Activated naive CD8-positive, alpha-beta T cell treated with anti-CD3 and anti-CD28 coated beads for 36 hours (primary cell): ENCODE results near the gene SAMD4B. TPM values are rescaled to one million over a fixed set of nuclear protein-coding genes. Genes with fewer than 3 reads are reported as not detected.
A peak's percentile ranks its signal among the peaks of the same experiment; 100 is the strongest.

Experiments used
- DNase-seq: peaks from one replicate; pipeline ENCODE4 v3.0.0; 2021
- H3K27ac Mint-ChIP-seq: one replicate; pipeline ENCODE4 v1.8.0; 2022; ENCODE audit warnings: mild to moderate bottlenecking, moderate library complexity, mixed read lengths
- H3K27me3 Mint-ChIP-seq: one replicate; pipeline ENCODE4 v1.8.0; 2022; ENCODE audit warnings: mild to moderate bottlenecking, mixed read lengths
- H3K36me3 Mint-ChIP-seq: one replicate; pipeline ENCODE4 v1.8.0; 2021; ENCODE audit warnings: mild to moderate bottlenecking, mixed read lengths
- H3K4me1 Mint-ChIP-seq: one replicate; pipeline ENCODE4 v1.8.0; 2021; ENCODE audit warnings: mixed read lengths
- H3K4me3 Mint-ChIP-seq: one replicate; pipeline ENCODE4 v1.8.0; 2022; ENCODE audit warnings: mild to moderate bottlenecking, moderate library complexity, mixed read lengths
- H3K9me3 Mint-ChIP-seq: one replicate; pipeline ENCODE4 v1.8.0; 2022; ENCODE audit warnings: mixed read lengths
- total RNA-seq, 2 experiments: library from RNA; stranded (reverse); gene quantifications; one replicate each; pipeline ENCODE4 v1.2.3, GENCODE V29; 2021

SAMD4B gene
- total RNA-seq, 2 experiments from 2014 or later = 36.2 to 36.5 TPM

DNA sequence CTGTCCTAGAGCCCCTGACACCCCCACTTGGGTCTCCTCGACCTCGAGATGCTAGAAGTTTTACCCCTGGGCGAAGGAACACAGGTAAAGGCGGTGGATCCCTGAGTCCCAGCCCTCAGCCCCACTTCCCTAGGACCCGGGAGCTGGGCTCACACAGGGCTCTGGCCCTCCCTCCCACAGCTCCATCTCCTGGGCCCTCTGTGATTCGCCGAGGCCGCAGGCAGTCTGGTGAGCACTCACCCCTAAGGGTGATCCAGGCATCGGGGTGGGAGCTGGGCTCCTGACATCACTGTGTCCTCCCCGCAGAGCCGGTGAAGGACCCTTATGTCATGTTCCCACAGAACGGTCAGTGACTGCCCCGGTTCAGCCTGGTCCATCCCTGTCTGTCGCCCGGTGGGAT lies 78.5 kb downstream of the SAMD4B start:
- no peak for DNase-seq
- Mint-ChIP-seq H3K4me3 (no peak overlapping the region), H3K4me1 (no peaks in the 10 kb centered on the region), H3K9me3 (no peaks in the 10 kb centered on the region), H3K27me3 (no peaks in the 10 kb centered on the region), H3K36me3 (peaks cover 6% of the 10 kb centered on the region), H3K27ac (no peak overlapping the region)

DNA sequence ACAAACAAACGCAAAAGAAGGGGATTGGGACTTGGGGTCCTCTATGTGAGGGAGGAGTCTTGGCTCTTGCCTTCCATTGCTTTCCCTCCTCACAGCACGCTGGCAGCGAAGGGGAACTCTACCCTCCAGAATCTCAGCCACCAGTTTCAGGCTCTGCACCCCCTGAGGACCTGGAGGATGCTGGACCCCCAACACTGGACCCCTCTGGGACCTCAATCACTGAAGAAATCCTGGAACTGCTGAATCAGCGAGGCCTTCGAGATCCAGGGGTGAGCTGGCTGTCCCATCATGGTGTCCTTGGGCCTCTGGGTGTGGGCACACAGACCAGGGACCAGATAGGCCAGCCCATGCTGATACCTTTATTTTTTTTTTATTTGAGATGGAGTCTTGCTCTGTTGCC lies 79.8 kb downstream of the SAMD4B start:
- no peak overlapping the region for H3K4me3 Mint-ChIP-seq
- H3K36me3 Mint-ChIP-seq = peaks cover 6% of the 10 kb centered on the region
- no peaks in the 10 kb centered on the region for H3K4me1 Mint-ChIP-seq
- H3K27ac Mint-ChIP-seq = no peak overlapping the region
- no peaks in the 10 kb centered on the region for H3K9me3 Mint-ChIP-seq
- DNase-seq = no peak
- H3K27me3 Mint-ChIP-seq = no peaks in the 10 kb centered on the region

DNA sequence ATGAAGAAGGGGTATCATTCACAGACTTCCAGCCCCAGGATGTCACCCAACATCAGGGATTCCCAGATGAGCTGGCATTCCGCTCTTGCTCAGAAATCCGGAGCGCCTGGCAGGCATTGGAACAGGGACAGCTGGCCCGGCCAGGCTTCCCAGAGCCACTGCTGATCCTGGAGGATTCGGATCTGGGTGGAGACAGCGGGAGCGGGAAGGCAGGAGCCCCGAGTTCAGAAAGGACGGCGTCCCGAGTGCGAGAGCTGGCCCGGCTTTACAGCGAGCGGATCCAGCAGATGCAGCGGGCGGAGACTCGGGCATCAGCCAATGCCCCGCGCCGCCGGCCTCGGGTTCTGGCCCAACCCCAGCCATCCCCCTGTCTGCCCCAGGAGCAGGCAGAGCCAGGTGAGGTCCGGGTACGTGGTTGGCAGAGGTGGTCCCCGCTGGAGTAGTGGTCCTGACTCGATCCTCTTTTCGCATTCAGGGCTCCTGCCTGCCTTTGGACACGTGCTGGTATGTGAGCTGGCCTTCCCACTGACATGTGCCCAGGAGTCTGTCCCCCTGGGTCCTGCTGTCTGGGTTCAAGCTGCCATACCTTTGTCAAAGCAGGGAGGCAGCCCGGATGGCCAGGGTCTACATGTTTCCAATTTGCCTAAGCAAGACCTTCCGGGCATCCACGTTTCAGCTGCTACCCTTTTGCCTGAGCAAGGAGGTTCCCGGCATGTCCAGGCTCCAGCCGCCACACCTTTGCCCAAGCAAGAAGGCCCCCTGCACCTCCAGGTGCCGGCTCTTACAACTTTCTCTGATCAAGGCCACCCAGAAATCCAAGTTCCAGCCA lies 81.3 kb downstream of the SAMD4B start:
- H3K4me3 Mint-ChIP-seq = no peak overlapping the region
- DNase-seq = no peak
- H3K36me3 Mint-ChIP-seq = peaks cover 6% of the 10 kb centered on the region
- H3K27ac Mint-ChIP-seq = no peak overlapping the region
- no peaks in the 10 kb centered on the region for H3K27me3 Mint-ChIP-seq
- no peaks in the 10 kb centered on the region for H3K9me3 Mint-ChIP-seq
- no peaks in the 10 kb centered on the region for H3K4me1 Mint-ChIP-seq

DNA sequence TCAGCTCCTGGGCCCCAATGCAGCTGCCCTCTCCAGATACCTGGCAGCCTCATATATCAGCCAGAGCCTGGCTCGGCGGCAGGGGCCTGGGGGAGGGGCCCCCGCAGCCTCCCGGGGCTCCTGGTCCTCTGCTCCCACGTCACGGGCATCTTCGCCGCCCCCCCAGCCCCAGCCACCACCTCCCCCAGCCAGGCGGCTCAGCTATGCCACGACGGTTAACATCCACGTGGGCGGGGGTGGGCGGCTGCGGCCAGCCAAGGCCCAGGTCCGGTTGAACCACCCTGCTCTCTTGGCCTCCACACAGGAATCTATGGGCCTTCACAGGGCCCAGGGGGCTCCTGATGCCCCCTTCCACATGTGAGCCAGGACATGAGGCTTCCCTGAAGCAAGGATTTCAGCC lies 82.7 kb downstream of the SAMD4B start:
- H3K36me3 Mint-ChIP-seq = peaks cover 6% of the 10 kb centered on the region
- H3K4me1 Mint-ChIP-seq = no peaks in the 10 kb centered on the region
- H3K4me3 Mint-ChIP-seq = no peak overlapping the region
- H3K9me3 Mint-ChIP-seq = no peaks in the 10 kb centered on the region
- no peak for DNase-seq
- H3K27me3 Mint-ChIP-seq = no peaks in the 10 kb centered on the region
- H3K27ac Mint-ChIP-seq = no peak overlapping the region

DNA sequence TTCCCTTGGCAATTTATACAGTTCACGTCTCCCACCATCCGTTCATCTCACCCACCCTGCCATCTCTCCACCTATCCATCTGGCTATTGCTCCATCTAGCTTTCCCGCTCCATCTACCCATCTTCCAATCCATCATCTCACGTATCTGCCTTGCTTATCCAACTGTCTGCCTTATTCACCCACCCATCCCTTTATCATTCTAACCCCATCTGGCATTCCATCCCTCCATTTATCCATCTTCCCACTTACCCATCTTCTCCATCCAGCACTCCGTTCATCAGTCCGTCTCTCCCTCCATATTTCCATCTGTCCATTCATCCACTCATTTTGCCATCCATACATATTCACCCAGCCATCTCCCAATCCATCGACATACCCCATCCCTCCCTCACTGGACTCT lies 83.5 kb downstream of the SAMD4B start:
- H3K27ac Mint-ChIP-seq = no peak overlapping the region
- H3K4me1 Mint-ChIP-seq = peaks cover 5% of the 10 kb centered on the region
- DNase-seq = no peak
- peaks cover 4% of the 10 kb centered on the region for H3K36me3 Mint-ChIP-seq
- H3K4me3 Mint-ChIP-seq = no peak overlapping the region
- H3K27me3 Mint-ChIP-seq = no peaks in the 10 kb centered on the region
- H3K9me3 Mint-ChIP-seq = no peaks in the 10 kb centered on the region

DNA sequence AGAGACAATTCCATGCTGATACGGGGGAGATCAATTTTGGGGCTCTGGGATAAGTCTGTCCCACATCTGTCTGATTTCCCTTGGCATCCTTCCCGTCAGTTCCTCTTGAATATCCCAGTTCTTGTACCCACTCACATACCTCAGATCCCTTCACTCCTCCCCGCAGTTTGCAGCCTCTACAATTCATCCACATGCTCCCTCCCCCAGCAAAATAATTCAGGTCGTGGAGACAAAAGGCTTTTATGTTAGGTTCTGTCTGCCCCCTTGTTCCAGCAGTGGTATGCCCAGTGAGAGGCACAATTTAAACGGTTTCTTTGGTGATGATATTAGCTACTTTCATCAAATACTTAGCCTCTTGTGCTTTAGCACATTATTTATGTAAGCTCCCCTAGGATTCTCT lies 83.9 kb downstream of the SAMD4B start:
- Mint-ChIP-seq H3K27ac (no peak overlapping the region), H3K27me3 (no peaks in the 10 kb centered on the region), H3K4me1 (peaks cover 9% of the 10 kb centered on the region), H3K9me3 (no peaks in the 10 kb centered on the region), H3K36me3 (peaks cover 4% of the 10 kb centered on the region), H3K4me3 (no peak overlapping the region)
- no peak for DNase-seq

DNA sequence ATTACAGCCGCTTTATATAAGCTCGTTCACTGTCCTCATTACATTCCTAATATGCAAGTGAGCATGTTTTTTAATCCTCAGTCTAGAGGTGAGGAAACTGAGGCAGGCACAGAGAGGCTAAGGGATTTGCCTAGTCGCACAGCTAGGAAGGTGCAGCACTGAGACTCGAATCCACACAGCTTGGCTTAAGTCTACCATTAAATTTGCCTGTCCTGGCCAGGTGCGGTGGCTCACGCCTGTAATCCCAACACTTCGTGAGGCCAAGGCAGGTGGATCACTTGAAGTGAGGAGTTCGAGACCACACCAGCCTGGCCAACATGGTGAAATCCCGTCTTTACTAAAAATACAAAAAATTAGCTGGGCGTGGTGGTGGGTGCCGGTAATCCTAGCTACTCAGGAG lies 85.5 kb downstream of the SAMD4B start:
- Mint-ChIP-seq H3K27ac (no peak overlapping the region), H3K9me3 (no peaks in the 10 kb centered on the region), H3K4me1 (peaks cover 15% of the 10 kb centered on the region), H3K27me3 (no peaks in the 10 kb centered on the region), H3K4me3 (no peak overlapping the region), H3K36me3 (peaks cover 6% of the 10 kb centered on the region)
- no peak for DNase-seq

DNA sequence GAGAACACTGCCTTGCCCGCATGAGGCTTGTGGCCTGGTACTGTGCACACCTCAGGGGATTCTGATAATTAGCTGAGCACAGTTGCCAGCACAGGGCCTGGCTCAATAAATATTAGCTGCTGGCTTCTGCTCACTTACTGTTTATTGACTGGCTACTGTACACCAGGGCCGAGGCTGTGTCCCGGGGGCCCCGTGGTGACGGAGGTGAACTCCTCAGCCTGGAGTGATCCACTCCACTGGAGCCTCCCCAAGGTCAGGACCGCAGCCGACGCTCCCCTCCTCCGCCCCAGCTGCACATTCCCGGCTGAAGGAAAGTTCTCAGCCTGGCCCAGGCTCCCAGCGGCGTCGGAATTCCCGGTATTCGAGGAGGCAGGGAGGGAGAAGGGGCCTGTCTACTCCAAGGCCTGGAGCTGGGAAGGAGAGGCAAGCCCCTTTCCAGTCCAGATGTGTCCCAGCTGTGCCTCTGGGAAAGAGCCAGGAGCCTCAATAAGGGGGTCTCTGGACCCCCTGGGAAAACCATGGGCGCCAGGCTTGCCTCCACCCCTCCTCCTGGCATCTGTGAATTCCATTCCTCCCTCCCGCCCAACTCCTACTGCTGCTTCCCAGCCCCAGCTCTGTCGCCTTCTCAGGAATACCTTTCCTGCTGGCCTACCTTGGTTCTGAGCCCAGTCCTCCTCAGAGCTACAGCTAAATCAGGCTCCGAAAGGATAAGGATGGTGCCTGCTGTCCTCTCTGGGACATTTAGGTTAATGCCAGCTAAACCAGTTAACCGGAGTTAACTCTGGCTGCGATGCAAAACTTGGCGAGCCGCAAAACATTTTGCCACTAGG lies 86.3 kb downstream of the SAMD4B start:
- Mint-ChIP-seq H3K36me3 (peaks cover 12% of the 10 kb centered on the region), H3K4me3 (no peak overlapping the region), H3K4me1 (peaks cover 23% of the 10 kb centered on the region), H3K27me3 (no peaks in the 10 kb centered on the region), H3K27ac (no peak overlapping the region), H3K9me3 (no peaks in the 10 kb centered on the region)
- no peak for DNase-seq

DNA sequence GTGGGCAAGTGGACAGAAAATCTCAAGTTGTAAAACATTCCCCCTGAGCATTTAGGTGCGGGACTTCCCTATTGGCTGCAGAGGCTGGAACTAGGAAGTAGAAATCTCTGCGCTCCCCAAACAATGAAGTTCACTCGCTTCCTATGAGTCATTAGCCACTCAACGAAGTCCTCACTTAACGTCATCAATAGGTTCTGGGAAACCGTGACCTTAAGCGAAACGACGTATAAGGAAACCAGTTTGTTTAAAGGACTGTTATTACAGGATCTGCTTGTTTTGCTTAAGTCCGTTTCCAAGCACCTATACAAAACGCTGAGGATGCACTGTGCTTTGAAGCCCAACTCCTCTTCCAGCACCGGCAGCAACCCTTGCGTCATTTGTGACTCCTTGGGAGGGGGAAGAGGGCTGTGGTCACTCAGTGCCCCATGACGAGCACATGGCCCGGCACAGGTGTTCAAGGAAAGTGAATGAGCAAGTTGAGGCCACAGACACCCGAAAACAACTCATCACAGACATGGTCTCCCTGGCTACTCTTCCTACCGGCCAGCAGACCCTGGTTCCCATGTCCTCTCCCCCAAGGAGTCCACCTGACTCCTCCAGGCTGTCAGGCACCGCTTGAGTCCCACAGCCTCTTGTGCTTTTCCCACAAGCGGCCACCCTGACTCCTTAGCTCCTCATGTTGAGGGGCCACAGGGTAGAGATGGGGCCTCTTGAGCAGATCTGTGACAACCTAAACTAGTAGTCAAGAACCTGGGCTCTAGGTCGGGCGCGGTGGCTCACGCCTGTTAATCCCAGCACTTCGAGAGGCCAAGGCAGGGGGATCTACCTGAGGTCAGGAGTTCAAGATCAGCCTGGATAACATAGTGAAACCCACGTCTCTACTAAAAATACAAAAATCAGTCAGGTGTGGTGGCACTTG lies 88.7 kb downstream of the SAMD4B start:
- DNase-seq = peak; percentile 54
- Mint-ChIP-seq H3K4me3 (peak overlapping the region; percentile 22), H3K27ac (peak overlapping the region; percentile 86)

DNA sequence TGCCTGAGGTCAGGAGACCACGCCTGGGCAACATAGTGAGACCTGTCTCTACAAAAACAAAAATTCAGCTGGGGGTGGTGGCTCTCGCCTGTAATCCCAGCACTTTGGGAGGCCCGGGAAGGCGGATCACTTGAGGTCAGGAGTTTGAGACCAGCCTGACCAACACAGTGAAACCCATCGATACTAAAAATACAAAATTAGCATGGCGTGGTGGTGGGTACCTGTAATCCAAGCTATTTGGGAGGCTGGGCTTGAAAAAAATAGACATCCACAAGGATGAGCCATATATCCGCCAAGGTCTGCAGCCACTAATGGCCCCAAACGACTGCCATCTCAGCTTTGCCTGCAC lies 90.4 kb downstream of the SAMD4B start:
- Mint-ChIP-seq H3K36me3 (peaks cover 36% of the 10 kb centered on the region), H3K4me3 (peak overlapping the region; percentile 100), H3K9me3 (no peaks in the 10 kb centered on the region), H3K27me3 (peaks cover 9% of the 10 kb centered on the region), H3K27ac (peak overlapping the region; percentile 100), H3K4me1 (peaks cover 40% of the 10 kb centered on the region)
- DNase-seq = no peak

More for the DNA sequence above, 88.7 kb downstream of the SAMD4B start:
- peaks cover 34% of the 10 kb centered on the region for H3K4me1 Mint-ChIP-seq
- H3K36me3 Mint-ChIP-seq = peaks cover 36% of the 10 kb centered on the region
- no peaks in the 10 kb centered on the region for H3K9me3 Mint-ChIP-seq
- peaks cover 7% of the 10 kb centered on the region for H3K27me3 Mint-ChIP-seq

DNA sequence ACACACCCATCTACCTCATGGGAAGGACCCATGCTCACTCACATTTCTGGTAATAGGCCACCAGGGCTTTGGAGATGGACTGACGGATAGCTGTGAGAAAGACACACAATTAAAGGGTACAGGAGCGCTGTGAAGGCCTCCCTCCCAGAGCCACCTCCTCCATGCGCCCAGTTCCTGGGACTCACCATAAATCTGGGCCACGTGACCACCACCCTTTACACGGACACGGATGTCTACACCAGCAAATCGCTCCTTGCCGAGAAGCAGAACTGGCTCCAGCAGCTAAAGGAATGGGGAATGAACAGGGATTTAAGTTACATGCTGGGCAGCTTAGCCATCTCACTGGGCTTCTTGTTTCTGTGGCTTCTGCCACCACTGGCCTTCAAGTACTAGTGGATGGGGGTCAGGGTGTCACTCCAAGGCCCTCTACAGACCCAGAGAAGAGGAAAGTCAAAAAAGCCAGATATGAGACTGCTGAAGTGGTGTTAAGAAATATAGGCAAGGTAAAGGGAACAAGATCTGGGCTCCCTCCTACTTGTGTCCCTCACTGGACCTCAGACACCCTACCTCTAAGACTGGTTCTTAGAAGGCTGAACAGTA lies 91.4 kb downstream of the SAMD4B start:
- H3K27me3 Mint-ChIP-seq = peaks cover 9% of the 10 kb centered on the region
- no peaks in the 10 kb centered on the region for H3K9me3 Mint-ChIP-seq
- H3K4me3 Mint-ChIP-seq = peak overlapping the region; percentile 100
- peaks cover 40% of the 10 kb centered on the region for H3K4me1 Mint-ChIP-seq
- no peak for DNase-seq
- peaks cover 36% of the 10 kb centered on the region for H3K36me3 Mint-ChIP-seq
- H3K27ac Mint-ChIP-seq = peak overlapping the region; percentile 100

DNA sequence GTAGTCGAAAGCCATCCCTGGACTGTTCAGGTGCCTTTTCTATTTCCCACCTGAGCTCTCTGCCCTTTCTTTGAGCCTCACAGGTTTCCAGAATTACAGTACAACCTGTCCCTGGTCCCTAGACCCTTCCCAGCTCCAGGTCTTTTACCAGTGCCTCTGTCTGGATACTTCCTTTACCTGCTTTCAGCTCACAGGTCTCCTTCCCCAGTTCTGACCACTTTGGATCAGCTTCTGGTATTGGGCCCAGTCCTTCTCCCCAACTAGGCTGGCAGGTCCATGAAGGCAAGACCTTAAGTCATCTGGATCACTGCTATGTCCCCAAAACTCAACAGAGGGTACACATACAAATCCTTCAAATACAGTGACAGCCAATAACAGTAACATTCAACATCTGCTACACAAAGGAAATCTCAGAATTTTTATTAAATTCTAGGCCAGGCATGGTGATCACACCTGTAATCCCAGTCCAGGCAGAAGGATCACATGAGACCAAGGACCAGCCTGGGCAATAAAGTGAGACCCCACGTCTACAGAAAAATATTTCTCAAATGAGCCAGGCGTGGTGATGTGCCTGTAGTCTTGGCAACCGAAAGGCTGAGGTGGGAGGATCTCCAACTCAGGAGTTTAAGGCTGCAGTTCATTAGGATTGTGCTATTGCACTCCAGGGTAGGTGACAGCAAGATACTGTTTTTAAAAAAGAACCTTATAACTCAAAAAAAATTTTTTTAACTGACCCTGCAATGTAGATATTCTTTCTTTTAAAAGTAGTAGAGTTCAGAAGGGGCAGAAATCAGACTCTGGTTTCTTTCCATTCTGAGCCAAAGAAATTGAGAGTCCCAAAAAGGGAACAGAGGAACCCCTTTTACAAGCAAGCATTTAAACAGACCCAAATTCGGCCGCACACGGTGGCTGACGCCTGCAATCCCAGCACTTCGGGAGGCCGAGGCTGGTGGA lies 92.2 kb downstream of the SAMD4B start:
- Mint-ChIP-seq H3K4me1 (peaks cover 40% of the 10 kb centered on the region), H3K9me3 (no peaks in the 10 kb centered on the region), H3K27me3 (peaks cover 9% of the 10 kb centered on the region), H3K27ac (peak overlapping the region; percentile 100), H3K4me3 (peak overlapping the region; percentile 100), H3K36me3 (peaks cover 36% of the 10 kb centered on the region)
- no peak for DNase-seq
